OCI-LY7 (cell line): ENCODE results near the gene SAMD8. TPM values are rescaled to one million over a fixed set of nuclear protein-coding genes. Genes with fewer than 3 reads are reported as not detected.

Experiments used
- BruUV-seq: library from RNA; stranded (reverse); fragments of 400-500 nt; replicated peaks from 2 replicates; lab custom pipeline; 2021; lab: Mats Ljungman, UMichigan
- CTCF ChIA-PET: fragments of 300-600 bp; sonication (Branson Sonifier 250); formaldehyde crosslinking; loops from one replicate; lab custom pipeline; 2022; ENCODE audit warnings: antibody characterized with exemption; ENCODE audit not compliant: unreplicated experiment; lab: Charles Lee
- POLR2A ChIA-PET: fragments of 300-600 bp; sonication (Branson Sonifier 250); formaldehyde crosslinking; loops from one replicate; lab custom pipeline; 2022; ENCODE audit warnings: antibody characterized with exemption; lab: Charles Lee
- DNase-seq: peaks from one replicate; pipeline ENCODE4 v3.0.0-alpha.2; 2015; ENCODE audit warnings: low spot score
- H2AFZ ChIP-seq: fragments of 200-600 bp; sonication (generic), shearing (Covaris generic); 2 replicates; pipeline ENCODE4 v1.6.1; 2014; ENCODE audit warnings: mild to moderate bottlenecking, antibody characterized with exemption, low read length, moderate library complexity
- H3K27ac ChIP-seq: fragments of 200-600 bp; sonication (generic); 2 replicates; pipeline ENCODE4 v1.5.1; 2014; ENCODE audit warnings: mixed run types, low read depth, mild to moderate bottlenecking, moderate library complexity, low read length, inconsistent platforms; ENCODE audit not compliant: poor library complexity, severe bottlenecking
- H3K36me3 ChIP-seq: fragments of 200-600 bp; sonication (generic); 2 replicates; pipeline ENCODE4 v1.6.1; 2014; ENCODE audit warnings: mild to moderate bottlenecking, antibody characterized with exemption, low read length, moderate library complexity, mixed read lengths; ENCODE audit not compliant: insufficient read depth
- H3K4me1 ChIP-seq: fragments of 200-600 bp; sonication (generic); 2 replicates; pipeline ENCODE4 v1.5.1; 2014; ENCODE audit warnings: mild to moderate bottlenecking, low read length; ENCODE audit not compliant: insufficient read depth, poor library complexity, severe bottlenecking
- H3K4me2 ChIP-seq: fragments of 200-600 bp; sonication (generic); 2 replicates; pipeline ENCODE4 v1.6.1; 2014; ENCODE audit warnings: mild to moderate bottlenecking, low read length
- H3K4me3 ChIP-seq: fragments of 200-600 bp; sonication (generic); 2 replicates; pipeline ENCODE4 v1.5.1; 2014; ENCODE audit warnings: mild to moderate bottlenecking, low read depth, low read length; ENCODE audit not compliant: poor library complexity, severe bottlenecking
- H3K79me2 ChIP-seq: fragments of 200-600 bp; sonication (generic); 2 replicates; pipeline ENCODE4 v1.6.1; 2016; ENCODE audit warnings: low read depth, mild to moderate bottlenecking, low read length, moderate library complexity, mixed read lengths; ENCODE audit not compliant: insufficient read depth
- H3K9me2 ChIP-seq: fragments of 200-600 bp; sonication (generic); 2 replicates; pipeline ENCODE4 v1.6.1; 2016; ENCODE audit warnings: mild to moderate bottlenecking, low read length, mixed read lengths; ENCODE audit not compliant: insufficient read depth
- H3K9me3 ChIP-seq: fragments of 200-600 bp; sonication (generic); 2 replicates; pipeline ENCODE4 v1.6.1; 2014; ENCODE audit warnings: mild to moderate bottlenecking, mixed run types, low read length, mixed read lengths
- H4K20me1 ChIP-seq: fragments of 200-600 bp; sonication (generic); 2 replicates; pipeline ENCODE4 v1.6.1; 2014; ENCODE audit warnings: mild to moderate bottlenecking, antibody characterized with exemption, low read length, moderate library complexity, mixed read lengths; ENCODE audit not compliant: insufficient read depth
- CTCF ChIP-seq: fragments of 200-600 bp; sonication (generic); conservative IDR thresholded peaks from 2 replicates; pipeline ENCODE4 v1.5.1; 2014; ENCODE audit warnings: mild to moderate bottlenecking, antibody characterized with exemption, low read length, moderate library complexity, mixed read lengths
- EZH2phosphoT487 ChIP-seq: fragments of 200-600 bp; sonication (generic); IDR thresholded peaks from 2 replicates; pipeline ENCODE4 v1.6.1; 2018; ENCODE audit warnings: low read depth, borderline replicate concordance, mild to moderate bottlenecking, mixed run types, antibody characterized with exemption, low read length, moderate library complexity, mixed read lengths
- intact Hi-C: fragments of 100-400 bp; cut with micrococcal nuclease; formaldehyde crosslinking; loops from one replicate; pipeline ENCODE4 v1.10.0; 2022; ENCODE audit not compliant: unreplicated experiment
- total RNA-seq, 2 experiments: library from RNA; depleted of rRNA in 1 of 2; stranded (reverse); fragments of >200 nt in 1 of 2; shearing (Covaris generic) in 1 of 2; gene quantifications; 2 replicates each; pipeline ENCODE4 v1.2.3, GENCODE V29; 2014 to 2022

SAMD8 gene
- total RNA-seq, 2 experiments from 2014 or later = 8.8 to 16.7 TPM

GRCh38 chr10:75074711-75075445 lies 36.6 kb upstream of the SAMD8 start:
- no peak for DNase-seq
- intact Hi-C loops = no loop called here
- H3K27ac ChIP-seq = no peak overlapping the region
- no peaks in the 10 kb centered on the region for H3K36me3 ChIP-seq
- no peaks in the 10 kb centered on the region for H3K4me1 ChIP-seq
- H4K20me1 ChIP-seq = no peaks in the 10 kb centered on the region
- H3K9me3 ChIP-seq = no peaks in the 10 kb centered on the region
- H3K4me2 ChIP-seq = no peak overlapping the region
- no peaks in the 10 kb centered on the region for H3K79me2 ChIP-seq
- TF ChIP-seq CTCF (no peak), EZH2phosphoT487 (no peak)
- H3K9me2 ChIP-seq = no peaks in the 10 kb centered on the region
- ChIA-PET CTCF (no interaction called here), POLR2A (interaction anchor here (1.0 kb wide), 1 partner anchor 10 kb away, joined by 4 read pairs; no protein-coding TSS in a partner anchor)
- H3K4me3 ChIP-seq = no peak overlapping the region
- BruUV-seq = no TSS peak
- no peak overlapping the region for H2AFZ ChIP-seq

DNA sequence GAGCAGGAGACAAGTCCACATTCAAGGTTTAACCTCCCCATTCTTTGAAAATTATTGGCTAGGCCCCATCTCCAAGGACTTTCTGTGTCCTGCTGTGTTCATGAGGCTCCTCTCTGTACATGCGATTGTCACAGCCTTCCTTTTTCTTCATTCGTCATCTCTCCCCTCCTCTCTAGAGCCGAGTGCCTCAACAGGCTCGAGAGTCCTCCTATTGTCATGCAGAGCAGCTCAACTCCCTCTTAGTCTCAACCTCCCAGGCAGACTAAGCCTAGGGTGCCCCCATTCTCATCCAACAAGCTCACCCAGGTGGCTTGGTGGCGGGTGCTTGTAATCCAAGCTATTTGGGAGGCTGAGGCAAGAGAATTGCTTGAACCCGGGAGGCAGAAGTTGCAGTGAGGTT lies 35.1 kb upstream of the SAMD8 start:
- no peaks in the 10 kb centered on the region for H3K79me2 ChIP-seq
- no peak for TF ChIP-seq EZH2phosphoT487
- TF ChIP-seq CTCF = no peak
- no peaks in the 10 kb centered on the region for H3K4me1 ChIP-seq
- no peak for DNase-seq
- BruUV-seq = no TSS peak
- H3K36me3 ChIP-seq = no peaks in the 10 kb centered on the region
- H3K9me3 ChIP-seq = no peaks in the 10 kb centered on the region
- CTCF ChIA-PET = no interaction called here
- intact Hi-C loops = no loop called here
- H2AFZ ChIP-seq = no peak overlapping the region
- H3K4me3 ChIP-seq = no peak overlapping the region
- POLR2A ChIA-PET = interaction anchor here (0.7 to 0.8 kb wide), 2 partner anchors 14 to 45 kb away, joined by 3 read pairs; no protein-coding TSS in a partner anchor
- no peaks in the 10 kb centered on the region for H4K20me1 ChIP-seq
- no peaks in the 10 kb centered on the region for H3K9me2 ChIP-seq
- H3K4me2 ChIP-seq = no peak overlapping the region
- H3K27ac ChIP-seq = no peak overlapping the region

DNA sequence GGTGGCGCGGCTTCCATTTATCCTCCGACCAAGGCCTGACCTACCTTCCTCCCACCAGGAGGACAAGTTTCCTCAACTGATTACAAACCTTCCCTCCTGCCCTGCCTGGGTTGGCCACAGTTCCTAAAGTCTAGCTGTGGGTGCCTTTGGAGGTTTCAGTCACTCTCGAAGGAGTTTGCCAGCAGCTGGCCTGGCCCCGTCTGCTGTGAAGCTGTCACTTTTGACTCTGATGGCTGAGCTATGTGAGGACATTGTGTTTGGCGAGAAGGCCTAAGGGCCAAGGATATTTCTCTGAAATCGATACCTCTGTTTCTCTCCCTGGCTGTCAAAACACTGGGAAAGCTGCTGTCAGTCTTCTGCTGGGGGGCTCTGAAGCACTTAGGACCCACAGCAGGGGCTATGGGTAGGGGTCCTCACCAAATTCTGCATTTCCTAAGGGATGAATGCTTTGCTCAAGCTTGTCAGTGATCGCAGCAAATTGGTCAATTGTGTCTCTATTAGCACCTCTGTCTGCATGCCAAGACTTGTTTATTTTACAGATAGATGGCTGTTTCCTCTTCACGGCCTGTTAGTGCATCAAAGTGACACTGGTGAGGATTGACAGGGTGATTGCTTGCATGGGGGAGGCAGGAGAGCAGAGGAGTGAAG lies 31.9 kb upstream of the SAMD8 start:
- Histone ChIP-seq H3K4me3 (no peak overlapping the region), H3K4me1 (no peaks in the 10 kb centered on the region), H3K4me2 (no peak overlapping the region), H3K79me2 (no peaks in the 10 kb centered on the region), H4K20me1 (no peaks in the 10 kb centered on the region), H2AFZ (no peak overlapping the region), H3K36me3 (no peaks in the 10 kb centered on the region), H3K9me2 (no peaks in the 10 kb centered on the region), H3K27ac (no peak overlapping the region), H3K9me3 (no peaks in the 10 kb centered on the region)
- POLR2A ChIA-PET = no interaction called here
- TF ChIP-seq CTCF (no peak), EZH2phosphoT487 (no peak)
- no TSS peak for BruUV-seq
- CTCF ChIA-PET = no interaction called here
- intact Hi-C loops = no loop called here
- DNase-seq = no peak
